Colonic mucosa (tissue), 4 donors: ENCODE data around the gene RAF1. TPM values are rescaled to one million over a fixed set of nuclear protein-coding genes. Genes with fewer than 3 reads are reported as not detected.

Experiments used
- DNase-seq: peaks from one replicate; pipeline ENCODE4 v3.0.0-alpha.2; 2020
- H3K27ac ChIP-seq: fragments of 200-600 bp; one replicate; pipeline ENCODE4 v1.8.0; 2021
- H3K27me3 ChIP-seq: fragments of 200-600 bp; one replicate; pipeline ENCODE4 v1.8.0; 2021
- H3K36me3 ChIP-seq: fragments of 200-600 bp; one replicate; pipeline ENCODE4 v1.8.0; 2021
- H3K4me1 ChIP-seq: fragments of 200-600 bp; one replicate; pipeline ENCODE4 v1.8.0; 2021; ENCODE audit warnings: mild to moderate bottlenecking
- H3K4me3 ChIP-seq: fragments of 200-600 bp; one replicate; pipeline ENCODE4 v1.8.0; 2021
- H3K9ac ChIP-seq, 2 donors: one replicate each; pipeline ENCODE4 v1.7.0; 2013; ENCODE audit warnings: control low read depth in 2 of 2, low read depth in 2 of 2, low read length in 2 of 2
- H3K9me3 ChIP-seq: fragments of 200-600 bp; one replicate; pipeline ENCODE4 v1.8.0; 2021
- intact Hi-C: fragments of 100-400 bp; cut with DNase I; formaldehyde crosslinking; loops from one replicate; pipeline ENCODE4 v1.14.1; 2022
- total RNA-seq, 2 donors: library from RNA; stranded (reverse); fragmentation: NEBNext Ultra II Directional in 1 of 2; extraction: Animal tissue kit (Norgen Biotek cat#: 25700) in 1 of 2; gene quantifications; one replicate each; pipeline ENCODE4 v1.2.1, GENCODE V29; 2021
- TF ChIP-seq, protein P1 (sequence below): fragments of 200-600 bp; IDR thresholded peaks from one replicate; pipeline ENCODE4 v1.8.0; 2022; ENCODE audit warnings: antibody characterized with exemption, mild to moderate bottlenecking
- donor health status: healthy.
- donor health status: DM: no; HTN: no; CAD: no.
- donor health status: DM: no; HTN: no; CAD: no.

The RAF1 gene
- total RNA-seq, 2 donors from 2014 or later: 66.1 to 79.5 TPM

DNA sequence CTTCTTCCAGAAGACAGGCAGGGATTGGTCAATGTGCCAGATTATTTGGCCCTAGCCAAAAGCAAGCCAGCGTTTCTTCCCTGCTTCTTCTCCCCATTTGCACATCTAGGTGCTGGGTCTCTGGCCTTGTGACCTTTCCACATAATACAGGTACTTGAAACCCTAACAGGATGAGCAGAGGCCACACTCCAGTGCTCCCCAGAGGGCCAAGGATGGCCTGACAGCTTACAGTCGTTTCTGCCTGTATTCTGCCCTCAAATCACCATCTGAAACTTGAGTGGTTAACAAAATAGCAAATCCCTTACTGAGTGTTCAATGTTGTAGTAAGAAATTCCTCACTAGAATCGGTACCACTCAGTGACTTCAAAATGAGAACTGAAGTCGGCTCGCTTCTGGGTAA lies 77.9 kb downstream of the RAF1 start:
- TF ChIP-seq, protein P1, sequence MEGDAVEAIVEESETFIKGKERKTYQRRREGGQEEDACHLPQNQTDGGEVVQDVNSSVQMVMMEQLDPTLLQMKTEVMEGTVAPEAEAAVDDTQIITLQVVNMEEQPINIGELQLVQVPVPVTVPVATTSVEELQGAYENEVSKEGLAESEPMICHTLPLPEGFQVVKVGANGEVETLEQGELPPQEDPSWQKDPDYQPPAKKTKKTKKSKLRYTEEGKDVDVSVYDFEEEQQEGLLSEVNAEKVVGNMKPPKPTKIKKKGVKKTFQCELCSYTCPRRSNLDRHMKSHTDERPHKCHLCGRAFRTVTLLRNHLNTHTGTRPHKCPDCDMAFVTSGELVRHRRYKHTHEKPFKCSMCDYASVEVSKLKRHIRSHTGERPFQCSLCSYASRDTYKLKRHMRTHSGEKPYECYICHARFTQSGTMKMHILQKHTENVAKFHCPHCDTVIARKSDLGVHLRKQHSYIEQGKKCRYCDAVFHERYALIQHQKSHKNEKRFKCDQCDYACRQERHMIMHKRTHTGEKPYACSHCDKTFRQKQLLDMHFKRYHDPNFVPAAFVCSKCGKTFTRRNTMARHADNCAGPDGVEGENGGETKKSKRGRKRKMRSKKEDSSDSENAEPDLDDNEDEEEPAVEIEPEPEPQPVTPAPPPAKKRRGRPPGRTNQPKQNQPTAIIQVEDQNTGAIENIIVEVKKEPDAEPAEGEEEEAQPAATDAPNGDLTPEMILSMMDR: no peak
- peaks cover 18% of the 10 kb centered on the region for H3K36me3 ChIP-seq
- H3K9me3 ChIP-seq: no peaks in the 10 kb centered on the region
- intact Hi-C loops: no loop called here
- no peak overlapping the region for H3K9ac ChIP-seq
- no peaks in the 10 kb centered on the region for H3K4me1 ChIP-seq
- H3K27me3 ChIP-seq: no peaks in the 10 kb centered on the region
- no peak for DNase-seq
- H3K4me3 ChIP-seq: no peak overlapping the region
- H3K27ac ChIP-seq: no peak overlapping the region

DNA sequence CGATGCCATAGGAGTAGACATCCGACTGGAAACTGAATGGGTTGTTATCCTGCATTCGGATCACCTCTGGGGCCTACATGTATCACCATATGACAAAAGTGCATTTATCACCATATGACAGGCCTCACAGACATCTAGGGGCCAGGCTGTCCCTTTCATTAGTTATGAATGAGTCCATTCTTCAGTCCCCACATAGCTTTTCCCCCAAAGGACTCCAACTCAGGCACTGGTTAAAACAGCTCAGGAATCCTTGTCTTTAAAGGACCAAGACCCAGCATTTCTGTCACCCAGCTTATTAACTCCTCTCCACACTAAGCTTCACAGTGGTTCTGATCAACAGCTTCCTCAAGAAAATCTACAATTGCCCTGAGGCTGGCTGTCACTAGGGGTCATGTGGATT lies 78.7 kb downstream of the RAF1 start:
- H3K4me3 ChIP-seq: no peak overlapping the region
- H3K9ac ChIP-seq: no peak overlapping the region
- no peaks in the 10 kb centered on the region for H3K9me3 ChIP-seq
- no peaks in the 10 kb centered on the region for H3K4me1 ChIP-seq
- intact Hi-C loops: no loop called here
- no peaks in the 10 kb centered on the region for H3K27me3 ChIP-seq
- H3K27ac ChIP-seq: no peak overlapping the region
- TF ChIP-seq, protein P1: no peak
- no peak for DNase-seq
- peaks cover 18% of the 10 kb centered on the region for H3K36me3 ChIP-seq

DNA sequence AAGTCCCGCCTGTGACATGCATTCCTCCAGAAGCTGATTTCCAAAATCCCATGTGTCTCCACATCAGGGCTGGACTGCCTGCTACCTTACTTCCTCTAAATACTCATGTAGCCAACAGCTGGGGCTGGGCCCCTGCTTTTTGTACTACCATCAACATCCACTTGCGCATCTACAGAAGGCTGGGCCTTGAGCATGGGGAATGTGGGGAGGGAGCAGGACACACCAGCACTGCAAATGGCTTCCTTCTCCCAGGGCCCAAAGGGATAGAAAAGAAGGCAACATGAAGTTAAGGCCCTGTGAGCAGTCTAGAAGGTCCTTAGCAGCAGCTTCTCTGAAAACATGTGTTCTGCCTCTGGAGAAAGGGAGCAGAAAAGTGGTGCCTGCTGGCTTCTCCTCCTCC lies 79.8 kb downstream of the RAF1 start:
- no peaks in the 10 kb centered on the region for H3K4me1 ChIP-seq
- DNase-seq: no peak
- intact Hi-C loops: no loop called here
- H3K27me3 ChIP-seq: no peaks in the 10 kb centered on the region
- H3K4me3 ChIP-seq: no peak overlapping the region
- peaks cover 18% of the 10 kb centered on the region for H3K36me3 ChIP-seq
- no peaks in the 10 kb centered on the region for H3K9me3 ChIP-seq
- no peak overlapping the region for H3K9ac ChIP-seq
- H3K27ac ChIP-seq: no peak overlapping the region
- TF ChIP-seq, protein P1: no peak

DNA sequence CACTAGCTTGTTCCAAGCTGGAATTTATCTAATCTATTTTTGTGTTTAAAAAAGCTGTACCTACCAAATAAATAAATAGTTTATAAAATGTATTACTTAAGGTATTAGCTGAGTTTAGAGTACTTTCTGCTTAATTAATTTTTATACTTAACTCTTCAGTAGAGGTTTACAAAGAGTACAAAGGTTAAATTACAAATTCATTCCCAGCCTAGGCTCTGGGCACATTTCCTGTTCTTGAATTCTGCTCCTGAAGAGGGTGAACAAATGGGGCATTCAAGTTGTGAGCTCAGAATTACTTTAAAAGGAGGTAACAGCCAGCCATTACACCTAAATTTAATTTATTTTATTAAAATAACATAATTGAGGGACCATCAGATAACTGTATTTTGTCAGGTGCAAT lies 80.6 kb downstream of the RAF1 start:
- Histone ChIP-seq H3K36me3 (peaks cover 18% of the 10 kb centered on the region), H3K27ac (no peak overlapping the region), H3K9me3 (no peaks in the 10 kb centered on the region), H3K4me3 (no peak overlapping the region), H3K9ac (no peak overlapping the region), H3K27me3 (no peaks in the 10 kb centered on the region), H3K4me1 (no peaks in the 10 kb centered on the region)
- TF ChIP-seq, protein P1: no peak
- DNase-seq: no peak
- intact Hi-C loops: no loop called here

DNA sequence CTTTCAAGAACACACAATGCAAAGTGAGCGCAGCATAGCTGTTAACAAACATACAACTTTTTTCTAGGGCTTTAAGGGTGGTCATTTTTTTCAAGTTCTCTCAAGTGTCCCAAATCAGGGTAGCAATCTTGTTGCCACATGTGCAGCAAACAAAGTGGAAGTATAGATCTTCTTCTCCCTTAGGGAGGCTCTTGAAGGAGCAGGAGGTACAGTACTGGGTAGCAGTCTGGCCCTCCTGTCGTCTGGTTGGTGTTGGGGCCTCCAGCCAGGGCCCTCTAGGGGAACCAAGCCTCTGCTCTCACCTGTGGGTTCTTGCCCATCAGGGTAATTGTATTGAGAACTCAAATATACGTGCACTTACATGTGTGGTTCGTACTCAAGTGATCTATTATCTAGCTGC lies 81.2 kb downstream of the RAF1 start:
- Histone ChIP-seq H3K27ac (no peak overlapping the region), H3K9ac (no peak overlapping the region), H3K27me3 (no peaks in the 10 kb centered on the region), H3K9me3 (no peaks in the 10 kb centered on the region), H3K4me3 (no peak overlapping the region), H3K36me3 (peaks cover 18% of the 10 kb centered on the region), H3K4me1 (no peaks in the 10 kb centered on the region)
- no peak for DNase-seq
- TF ChIP-seq, protein P1: no peak
- intact Hi-C loops: no loop called here

DNA sequence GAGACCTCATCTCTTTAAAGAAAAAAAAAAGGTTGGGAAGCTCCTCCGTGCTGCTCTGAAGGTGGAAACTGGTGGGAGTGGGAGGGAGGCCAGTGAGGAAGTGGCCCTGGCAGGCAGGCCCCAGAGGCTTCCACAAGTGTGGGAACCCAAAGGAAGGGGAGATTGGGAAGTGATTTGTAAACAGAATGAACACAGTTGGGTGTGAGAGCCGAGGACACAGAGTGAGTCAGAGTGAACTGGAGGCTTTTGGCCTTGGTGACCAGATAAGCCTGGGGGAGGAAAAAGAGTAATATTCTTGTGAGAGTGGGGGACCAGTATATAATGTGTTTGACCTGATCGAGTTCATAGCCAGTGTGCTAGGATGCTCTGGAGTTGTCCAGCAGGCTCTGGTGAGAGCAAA lies 84.0 kb downstream of the RAF1 start:
- H3K27ac ChIP-seq: no peak overlapping the region
- H3K36me3 ChIP-seq: peaks cover 12% of the 10 kb centered on the region
- no peaks in the 10 kb centered on the region for H3K4me1 ChIP-seq
- no peaks in the 10 kb centered on the region for H3K27me3 ChIP-seq
- no peak for DNase-seq
- no peaks in the 10 kb centered on the region for H3K9me3 ChIP-seq
- H3K9ac ChIP-seq: no peak overlapping the region
- no peak overlapping the region for H3K4me3 ChIP-seq
- intact Hi-C loops: no loop called here
- TF ChIP-seq, protein P1: no peak
